Stimulated activated memory B cell treated with anti-CD40 and anti-IgM and Interleukin-4, amounts not matched to agents 10 μg/mL and 1 μg/mL and 100 μg/mL, for 72 hours (primary cell): ENCODE measurements around the gene CYP46A1.
A peak's percentile ranks its signal among the peaks of the same experiment; 100 is the strongest.
"Not testable (repeated sequence)": the region's sequence is repeated elsewhere in the genome, so short reads cannot be mapped to it uniquely, and the experiment has no call there.

ENCODE experiments used
- ATAC-seq: fragments of 150-1000 bp; cut with Tn5 transposase; 2 replicates; pipeline ENCODE4 v1.10.0; 2021
- H3K27ac Mint-ChIP-seq: one replicate; pipeline ENCODE4 v1.8.0; 2022; ENCODE audit warnings: mild to moderate bottlenecking, mixed read lengths
- H3K27me3 Mint-ChIP-seq: one replicate; pipeline ENCODE4 v1.8.0; 2022; ENCODE audit warnings: mixed read lengths
- H3K36me3 Mint-ChIP-seq: one replicate; pipeline ENCODE4 v1.8.0; 2022; ENCODE audit warnings: mixed read lengths
- H3K4me1 Mint-ChIP-seq: one replicate; pipeline ENCODE4 v1.8.0; 2022; ENCODE audit warnings: mixed read lengths
- H3K4me3 Mint-ChIP-seq: one replicate; pipeline ENCODE4 v1.8.0; 2022; ENCODE audit warnings: mild to moderate bottlenecking, moderate library complexity, mixed read lengths
- H3K9me3 Mint-ChIP-seq: one replicate; pipeline ENCODE4 v1.8.0; 2022; ENCODE audit warnings: mixed read lengths

The CYP46A1 gene

GRCh38 chr14:99753225-99754140 is 69.4 kb downstream of the CYP46A1 start:
- H3K27me3 Mint-ChIP-seq, result peaks cover 79% of the 10 kb centered on the region
- peaks cover 7% of the 10 kb centered on the region for H3K4me1 Mint-ChIP-seq
- H3K27ac Mint-ChIP-seq, result no peak overlapping the region
- no peak for ATAC-seq
- no peaks in the 10 kb centered on the region for H3K36me3 Mint-ChIP-seq
- H3K4me3 Mint-ChIP-seq, result no peak overlapping the region
- H3K9me3 Mint-ChIP-seq, result no peaks in the 10 kb centered on the region

DNA sequence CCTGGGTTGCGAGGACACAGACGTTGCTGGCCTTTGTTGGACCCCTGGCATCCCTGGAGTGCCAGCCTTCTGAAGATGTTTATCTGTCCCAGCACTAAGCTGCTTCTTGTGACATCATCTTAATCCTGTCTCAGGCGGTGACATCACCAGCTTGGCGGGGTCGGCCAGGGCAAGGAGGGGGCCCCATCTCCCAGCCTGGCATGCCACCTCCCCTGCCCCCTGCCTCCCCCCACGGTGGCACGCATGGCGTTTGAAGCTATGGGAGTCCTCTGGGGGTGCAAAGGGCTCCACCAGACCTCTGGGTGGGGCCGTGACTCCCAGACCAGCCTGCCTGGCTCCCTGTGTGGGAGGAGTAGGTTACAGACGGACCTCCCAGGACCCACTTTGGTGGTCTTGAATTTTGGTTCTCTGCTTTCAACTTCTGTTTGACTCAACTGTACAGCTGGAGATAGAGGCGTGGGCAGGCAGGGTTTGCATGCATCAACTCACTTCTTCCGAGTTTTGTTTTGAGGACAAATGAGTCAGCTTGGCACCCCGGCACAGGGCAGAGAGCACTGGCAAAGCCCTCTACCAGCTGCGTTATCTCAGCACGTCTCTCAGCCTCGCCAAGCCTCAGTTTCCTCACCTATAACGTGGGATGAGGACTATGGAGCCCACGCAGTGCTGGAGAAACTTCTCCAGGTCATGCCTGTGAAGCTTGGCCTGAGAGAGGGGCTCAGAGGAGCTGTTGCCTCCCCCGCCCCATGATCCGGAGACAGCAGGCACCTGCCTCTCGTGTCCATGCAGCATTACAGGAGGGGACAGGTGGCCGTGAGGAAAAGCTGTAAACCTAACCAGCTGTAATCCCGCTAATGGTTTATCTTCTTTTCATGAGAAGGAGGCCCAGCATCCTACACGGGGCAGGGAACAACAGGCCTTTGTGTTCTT is 70.3 kb downstream of the CYP46A1 start:
- ATAC-seq, result peak; percentile 17
- Mint-ChIP-seq H3K4me3 (no peak overlapping the region), H3K9me3 (no peaks in the 10 kb centered on the region), H3K4me1 (peaks cover 7% of the 10 kb centered on the region), H3K27me3 (peaks cover 77% of the 10 kb centered on the region), H3K36me3 (no peaks in the 10 kb centered on the region), H3K27ac (no peak overlapping the region)

DNA sequence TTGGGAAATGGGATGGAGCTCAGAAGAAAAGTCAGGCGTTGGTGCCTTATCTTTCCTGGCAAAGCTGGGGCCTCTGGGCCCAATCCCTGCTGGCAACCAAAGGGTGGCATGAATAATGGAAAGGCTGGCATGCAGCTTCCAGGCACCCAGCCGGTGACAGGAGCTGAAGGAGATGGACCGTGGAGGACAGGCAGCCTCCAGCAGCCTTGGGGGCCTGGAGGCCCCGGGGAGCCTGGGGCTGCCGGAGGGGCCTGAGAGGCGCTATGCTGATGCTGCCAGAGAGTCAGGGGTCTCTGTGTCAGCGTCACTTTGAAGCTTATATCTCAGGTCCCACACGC is 70.9 kb downstream of the CYP46A1 start:
- no peaks in the 10 kb centered on the region for H3K9me3 Mint-ChIP-seq
- H3K36me3 Mint-ChIP-seq, result no peaks in the 10 kb centered on the region
- ATAC-seq, result no peak
- H3K4me1 Mint-ChIP-seq, result peaks cover 7% of the 10 kb centered on the region
- no peak overlapping the region for H3K27ac Mint-ChIP-seq
- peaks cover 75% of the 10 kb centered on the region for H3K27me3 Mint-ChIP-seq
- no peak overlapping the region for H3K4me3 Mint-ChIP-seq

- H3K36me3 Mint-ChIP-seq, result no peaks in the 10 kb centered on the region
- no peaks in the 10 kb centered on the region for H3K9me3 Mint-ChIP-seq
- H3K4me3 Mint-ChIP-seq, result no peak overlapping the region
- no peak for ATAC-seq
- peaks cover 7% of the 10 kb centered on the region for H3K4me1 Mint-ChIP-seq
- peaks cover 68% of the 10 kb centered on the region for H3K27me3 Mint-ChIP-seq
- no peak overlapping the region for H3K27ac Mint-ChIP-seq
Observed at GRCh38 chr14:99755629-99756603, 71.8 kb downstream of the CYP46A1 start.

DNA sequence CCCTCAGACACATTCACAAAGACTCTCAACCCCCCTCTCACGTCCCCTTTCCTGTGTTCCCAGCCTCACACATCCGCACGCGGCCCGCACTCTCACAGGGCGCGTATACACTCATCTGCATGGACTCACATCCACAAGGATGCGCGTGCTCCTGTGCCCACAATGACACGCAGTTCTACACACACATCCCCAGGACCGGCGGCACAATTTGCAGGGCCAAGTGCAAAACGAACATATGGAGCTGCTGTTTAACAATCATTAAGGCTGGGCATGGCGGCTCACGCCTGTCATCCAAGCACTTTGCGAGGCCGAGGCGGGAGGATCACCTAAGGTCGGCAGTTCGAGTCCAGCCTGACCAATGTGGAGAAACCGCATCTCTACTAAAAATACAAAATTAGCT is 72.7 kb downstream of the CYP46A1 start:
- no peak overlapping the region for H3K27ac Mint-ChIP-seq
- H3K4me3 Mint-ChIP-seq, result no peak overlapping the region
- H3K27me3 Mint-ChIP-seq, result peaks cover 59% of the 10 kb centered on the region
- peaks cover 7% of the 10 kb centered on the region for H3K4me1 Mint-ChIP-seq
- no peaks in the 10 kb centered on the region for H3K9me3 Mint-ChIP-seq
- H3K36me3 Mint-ChIP-seq, result no peaks in the 10 kb centered on the region
- ATAC-seq, result no peak

GRCh38 chr14:99757331-99758070 is 73.4 kb downstream of the CYP46A1 start:
- H3K27me3 Mint-ChIP-seq, result peaks cover 52% of the 10 kb centered on the region
- H3K9me3 Mint-ChIP-seq, result no peaks in the 10 kb centered on the region
- no peaks in the 10 kb centered on the region for H3K36me3 Mint-ChIP-seq
- no peak overlapping the region for H3K4me3 Mint-ChIP-seq
- ATAC-seq, result no peak
- peaks cover 7% of the 10 kb centered on the region for H3K4me1 Mint-ChIP-seq
- no peak overlapping the region for H3K27ac Mint-ChIP-seq

- ATAC-seq, result no peak
- H3K4me3 Mint-ChIP-seq, result no peak overlapping the region
- H3K27ac Mint-ChIP-seq, result no peak overlapping the region
- no peaks in the 10 kb centered on the region for H3K36me3 Mint-ChIP-seq
- H3K27me3 Mint-ChIP-seq, result peaks cover 44% of the 10 kb centered on the region
- no peaks in the 10 kb centered on the region for H3K9me3 Mint-ChIP-seq
- H3K4me1 Mint-ChIP-seq, result peaks cover 5% of the 10 kb centered on the region
Observed at GRCh38 chr14:99758121-99758821, 74.2 kb downstream of the CYP46A1 start.

GRCh38 chr14:99758872-99759545 is 74.9 kb downstream of the CYP46A1 start:
- H3K4me1 Mint-ChIP-seq, result no peaks in the 10 kb centered on the region
- H3K36me3 Mint-ChIP-seq, result no peaks in the 10 kb centered on the region
- ATAC-seq, result no peak
- H3K27me3 Mint-ChIP-seq, result peaks cover 37% of the 10 kb centered on the region
- no peak overlapping the region for H3K27ac Mint-ChIP-seq
- H3K4me3 Mint-ChIP-seq, result no peak overlapping the region
- H3K9me3 Mint-ChIP-seq, result no peaks in the 10 kb centered on the region

GRCh38 chr14:99759546-99759925 is 75.4 kb downstream of the CYP46A1 start:
- Mint-ChIP-seq H3K4me1 (no peaks in the 10 kb centered on the region), H3K27ac (no peak overlapping the region), H3K36me3 (no peaks in the 10 kb centered on the region), H3K4me3 (no peak overlapping the region), H3K9me3 (no peaks in the 10 kb centered on the region), H3K27me3 (peaks cover 31% of the 10 kb centered on the region)
- ATAC-seq, result no peak

DNA sequence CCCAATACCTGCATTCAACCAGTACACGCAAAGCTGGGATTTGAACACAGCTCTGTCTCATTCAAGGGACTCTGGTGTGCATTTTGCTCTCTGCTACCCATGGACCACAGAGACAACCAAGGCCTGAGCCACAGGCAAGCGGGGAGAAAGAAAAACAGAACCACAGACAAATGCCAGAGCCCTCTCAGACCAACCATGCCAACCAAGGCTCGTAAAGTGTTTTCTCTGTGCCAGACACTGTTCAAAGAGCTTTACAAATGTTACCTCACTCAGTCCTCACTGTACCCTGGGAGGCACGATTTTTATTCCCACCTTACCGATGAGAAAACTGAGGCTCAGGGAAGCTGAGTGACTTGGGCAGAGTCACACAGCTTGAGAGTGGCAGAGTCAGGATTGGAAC is 76.7 kb downstream of the CYP46A1 start:
- Mint-ChIP-seq H3K4me3 (no peak overlapping the region), H3K9me3 (no peaks in the 10 kb centered on the region), H3K27me3 (peaks cover 20% of the 10 kb centered on the region), H3K27ac (no peak overlapping the region), H3K4me1 (no peaks in the 10 kb centered on the region), H3K36me3 (no peaks in the 10 kb centered on the region)
- no peak for ATAC-seq

- not testable (repeated sequence) for H3K4me1 Mint-ChIP-seq, H3K27ac Mint-ChIP-seq, ATAC-seq, H3K4me3 Mint-ChIP-seq, H3K36me3 Mint-ChIP-seq, H3K9me3 Mint-ChIP-seq
- H3K27me3 Mint-ChIP-seq, result peaks cover 11% of the 10 kb centered on the region
Observed at GRCh38 chr14:99762911-99763310, 78.8 kb downstream of the CYP46A1 start.

GRCh38 chr14:99763527-99764221 is 79.6 kb downstream of the CYP46A1 start:
- H3K27ac Mint-ChIP-seq, result no peak overlapping the region
- no peak overlapping the region for H3K4me3 Mint-ChIP-seq
- no peaks in the 10 kb centered on the region for H3K4me1 Mint-ChIP-seq
- ATAC-seq, result no peak
- peaks cover 14% of the 10 kb centered on the region for H3K27me3 Mint-ChIP-seq
- no peaks in the 10 kb centered on the region for H3K9me3 Mint-ChIP-seq
- no peaks in the 10 kb centered on the region for H3K36me3 Mint-ChIP-seq

GRCh38 chr14:99764222-99764706 is 80.2 kb downstream of the CYP46A1 start:
- no peaks in the 10 kb centered on the region for H3K36me3 Mint-ChIP-seq
- no peak overlapping the region for H3K27ac Mint-ChIP-seq
- H3K4me1 Mint-ChIP-seq, result no peaks in the 10 kb centered on the region
- H3K27me3 Mint-ChIP-seq, result peaks cover 13% of the 10 kb centered on the region
- H3K9me3 Mint-ChIP-seq, result no peaks in the 10 kb centered on the region
- no peak overlapping the region for H3K4me3 Mint-ChIP-seq
- ATAC-seq, result no peak
